Psoas muscle (tissue), 8 donors: ENCODE data around the gene KLF15. TPM values are rescaled to one million over a fixed set of nuclear protein-coding genes. Genes with fewer than 3 reads are reported as not detected.
A peak's percentile ranks its signal among the peaks of the same experiment; 100 is the strongest.

Experiments
- ATAC-seq, 4 donors: fragments of 200-7000 bp; cut with Tn5 transposase; one replicate each; pipeline ENCODE4 v1.9.1; 2020; ENCODE audit warnings: moderate library complexity in 3 of 4, mild to moderate bottlenecking in 2 of 4
- DNase-seq, 2 donors: peaks; one replicate each; pipeline ENCODE4 v3.0.0-alpha.2; 2020
- H3K27ac ChIP-seq: fragments of 200-600 bp; one replicate; pipeline ENCODE4 v1.8.0; 2022
- H3K27me3 ChIP-seq, 3 donors: fragments of 200-600 bp in 1 of 3; one replicate each; pipeline versions ENCODE4 v1.6.1 to v1.8.0; 2013 to 2022; ENCODE audit warnings: low read length in 2 of 3, mild to moderate bottlenecking in 2 of 3, moderate library complexity in 1 of 3; ENCODE audit not compliant: insufficient read depth in 3 of 3
- H3K36me3 ChIP-seq, 2 donors: fragments of 200-600 bp in 1 of 2; one replicate each; pipeline versions ENCODE4 v1.6.1 to v1.8.0; 2013 to 2022; ENCODE audit warnings: low read depth in 1 of 2, mild to moderate bottlenecking in 1 of 2, moderate library complexity in 1 of 2; ENCODE audit not compliant: insufficient read depth in 1 of 2
- H3K4me1 ChIP-seq: fragments of 200-600 bp; one replicate; pipeline ENCODE4 v1.8.0; 2022
- H3K4me3 ChIP-seq: fragments of 200-600 bp; one replicate; pipeline ENCODE4 v1.8.0; 2022; ENCODE audit warnings: mild to moderate bottlenecking
- H3K9me3 ChIP-seq: fragments of 200-600 bp; one replicate; pipeline ENCODE4 v1.8.0; 2022
- whole genome bisulfite sequencing, 3 donors: extraction: QIAGEN DNeasy Blood & Tissue Kit; methylation state at CpG; one replicate each; pipeline versions ENCODE4 v1.1.6 to v1.1.7; 2013; 5-methylcytosine and 5-hydroxymethylcytosine counted together
- intact Hi-C, 2 donors: fragments of 100-400 bp; cut with DNase I; formaldehyde crosslinking; loops; one replicate each; pipeline versions ENCODE4 v1.11.0 to v1.14.2; 2022
- polyA plus RNA-seq, 3 donors: library from polyadenylated mRNA; stranded (reverse); fragments of 200-250 nt; gene quantifications; one replicate each; pipeline ENCODE4 v1.2.3, GENCODE V29; 2013
- total RNA-seq, 4 donors: library from RNA; stranded (reverse); fragmentation: NEBNext Ultra II Directional in 2 of 4; extraction: Animal tissue kit (Norgen Biotek cat#: 25700) in 2 of 4; gene quantifications; one replicate each; pipeline versions ENCODE4 v1.2.1 to v1.2.4, GENCODE V29; 2021 to 2023
- TF ChIP-seq, protein P1 (sequence below): fragments of 200-600 bp; IDR thresholded peaks from one replicate; pipeline ENCODE4 v1.8.0; 2022; ENCODE audit warnings: antibody characterized with exemption
- donor health status: healthy with polysubstance abuse.
- donor health status: DM: no; HTN: no; CAD: no; lungs with moderate emphysema.
- donor health status: Bipolar disorder and iron deficiency.
- donor health status: healthy.
- donor health status: DM: yes; HTN: yes; CAD: no.
- donor health status: DM: no; HTN: no; CAD: no.
- donor health status: DM: no; HTN: no; CAD: no.
- donor health status: DM: yes; HTN: yes; CAD: no.

Gene KLF15
- total and polyA plus RNA-seq, 7 donors, result 13.2 to 77.6 (median 37.8) TPM

- H3K36me3 ChIP-seq, result no peaks in the 10 kb centered on the region
- H3K27me3 ChIP-seq, result no peaks in the 10 kb centered on the region
- WGBS, 3 donors, result 3% methylated on average over 10 to 11 of the region's 11 CpGs
- DNase-seq (peak in 1 of 2 donors; percentile 68), ATAC-seq (peak in 2 of 4 donors; percentile 16 to 26)
- TF ChIP-seq, protein P1, sequence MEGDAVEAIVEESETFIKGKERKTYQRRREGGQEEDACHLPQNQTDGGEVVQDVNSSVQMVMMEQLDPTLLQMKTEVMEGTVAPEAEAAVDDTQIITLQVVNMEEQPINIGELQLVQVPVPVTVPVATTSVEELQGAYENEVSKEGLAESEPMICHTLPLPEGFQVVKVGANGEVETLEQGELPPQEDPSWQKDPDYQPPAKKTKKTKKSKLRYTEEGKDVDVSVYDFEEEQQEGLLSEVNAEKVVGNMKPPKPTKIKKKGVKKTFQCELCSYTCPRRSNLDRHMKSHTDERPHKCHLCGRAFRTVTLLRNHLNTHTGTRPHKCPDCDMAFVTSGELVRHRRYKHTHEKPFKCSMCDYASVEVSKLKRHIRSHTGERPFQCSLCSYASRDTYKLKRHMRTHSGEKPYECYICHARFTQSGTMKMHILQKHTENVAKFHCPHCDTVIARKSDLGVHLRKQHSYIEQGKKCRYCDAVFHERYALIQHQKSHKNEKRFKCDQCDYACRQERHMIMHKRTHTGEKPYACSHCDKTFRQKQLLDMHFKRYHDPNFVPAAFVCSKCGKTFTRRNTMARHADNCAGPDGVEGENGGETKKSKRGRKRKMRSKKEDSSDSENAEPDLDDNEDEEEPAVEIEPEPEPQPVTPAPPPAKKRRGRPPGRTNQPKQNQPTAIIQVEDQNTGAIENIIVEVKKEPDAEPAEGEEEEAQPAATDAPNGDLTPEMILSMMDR, result no peak
- H3K27ac ChIP-seq, result peak overlapping the region; percentile 99
- peak overlapping the region; percentile 74 for H3K4me3 ChIP-seq
- intact Hi-C loops, result loop anchor here (5.0 to 10.0 kb wide), 2 partner anchors 96 to 117 kb away; partner anchors contain the start of gene ZXDC (in 1 of the 2)
- peaks cover 35% of the 10 kb centered on the region for H3K4me1 ChIP-seq
- H3K9me3 ChIP-seq, result no peaks in the 10 kb centered on the region
Measured at GRCh38 chr3:126358038-126358815, 1.0 kb upstream of the KLF15 start.

DNA sequence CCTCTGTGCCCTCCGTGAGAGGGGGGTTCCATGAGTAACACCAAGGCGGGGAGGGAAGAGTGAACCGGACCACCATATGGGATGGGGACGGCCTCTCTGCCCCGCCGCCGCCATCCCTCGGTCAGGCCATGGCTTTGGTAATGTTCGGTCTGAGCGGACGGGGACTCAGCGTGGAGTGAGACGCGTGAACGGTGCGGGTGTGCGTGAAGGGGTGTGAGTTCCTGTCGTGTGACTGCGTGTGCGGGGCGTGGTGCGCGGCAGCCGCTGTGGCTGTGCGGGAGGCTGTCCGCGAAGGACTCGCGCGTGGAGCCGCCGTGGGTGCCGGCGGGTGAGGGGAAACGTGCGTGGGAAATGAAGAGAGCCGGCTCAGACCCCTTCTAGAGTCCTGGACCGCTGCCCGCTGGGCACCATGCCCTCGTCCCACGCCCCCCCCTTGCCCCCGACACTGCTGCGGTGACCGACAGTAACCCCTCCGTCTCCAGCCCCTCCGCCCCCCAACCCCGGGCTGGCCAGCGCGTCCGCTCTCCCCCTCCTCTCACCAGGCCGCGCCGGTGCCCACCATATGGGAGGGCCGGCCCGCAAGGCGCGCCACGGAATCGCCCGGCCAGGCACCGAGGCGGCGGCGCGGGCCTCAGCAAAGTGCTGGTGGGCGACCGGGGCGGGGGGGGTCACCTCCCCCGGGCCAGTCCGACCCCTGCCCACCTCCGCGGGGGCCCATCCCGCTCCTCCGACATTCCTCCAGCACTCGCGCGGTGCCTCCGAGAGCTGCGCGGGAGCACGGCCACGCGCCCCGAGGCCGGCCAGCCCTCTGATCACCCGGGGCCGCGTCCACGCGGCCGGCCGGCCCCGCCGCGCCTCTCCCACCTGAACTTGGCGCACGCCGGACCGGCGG lies 589 bp downstream of the KLF15 start:
- H3K27me3 ChIP-seq, result no peaks in the 10 kb centered on the region
- peak overlapping the region; percentile 99 for H3K27ac ChIP-seq
- H3K9me3 ChIP-seq, result no peaks in the 10 kb centered on the region
- peaks cover 51% of the 10 kb centered on the region for H3K4me1 ChIP-seq
- WGBS, 3 donors, result 0% methylated on average over 68 to 100 of the region's 100 CpGs
- H3K4me3 ChIP-seq, result peak overlapping the region; percentile 74
- DNase-seq (peak; percentile 56 to 84), ATAC-seq (peak; percentile 18 to 43 (median 26))
- intact Hi-C loops, result loop anchor here (5.0 to 10.0 kb wide), 2 partner anchors 94 to 118 kb away; partner anchors contain the start of gene ZXDC (in 1 of the 2)
- TF ChIP-seq, protein P1, result no peak
- peaks cover 0 to 9% of the 10 kb centered on the region in 2 donors for H3K36me3 ChIP-seq

GRCh38 chr3:126355777-126356372 lies 1.3 kb downstream of the KLF15 start:
- TF ChIP-seq, protein P1, result no peak
- ATAC-seq, result peak; percentile 83 to 91 (median 86)
- Histone ChIP-seq H3K9me3 (no peaks in the 10 kb centered on the region), H3K27me3 (no peaks in the 10 kb centered on the region), H3K4me1 (peaks cover 59% of the 10 kb centered on the region), H3K4me3 (peak overlapping the region; percentile 74), H3K27ac (peak overlapping the region; percentile 99), H3K36me3 (peaks cover 0 to 17% of the 10 kb centered on the region in 2 donors)
- WGBS, 3 donors, result 1% methylated on average over 30 to 32 of the region's 32 CpGs
- DNase-seq, result peak; percentile 98 to 99
- intact Hi-C loops, result loop anchor here (2.0 to 10.0 kb wide), 3 partner anchors 94 to 119 kb away; partner anchors contain the start of gene ZXDC (in 1 of the 2)

DNA sequence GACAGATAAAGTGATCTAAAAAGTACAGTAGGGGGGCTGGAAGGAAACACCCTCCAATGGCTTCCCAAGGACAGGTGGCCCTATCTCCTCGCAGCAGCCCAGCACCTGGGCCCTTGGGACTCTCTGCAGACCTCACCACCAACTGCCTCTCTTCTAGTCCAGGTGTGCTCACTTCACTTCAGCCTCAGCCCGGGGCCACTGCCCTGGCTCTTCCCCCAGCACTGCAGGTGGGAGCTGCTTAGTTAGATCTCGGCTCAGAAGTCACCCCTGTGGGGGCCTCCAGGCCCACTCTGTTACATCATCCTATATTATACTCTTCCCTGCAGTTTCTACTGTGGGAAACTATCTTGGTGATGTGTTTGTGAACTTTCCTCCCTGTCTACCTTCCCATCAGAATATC lies 2.0 kb downstream of the KLF15 start:
- peaks cover 65% of the 10 kb centered on the region for H3K4me1 ChIP-seq
- DNase-seq (peak in 1 of 2 donors; percentile 46), ATAC-seq (no peak)
- H3K27me3 ChIP-seq, result no peaks in the 10 kb centered on the region
- TF ChIP-seq, protein P1, result no peak
- H3K9me3 ChIP-seq, result no peaks in the 10 kb centered on the region
- H3K36me3 ChIP-seq, result peaks cover 0 to 23% of the 10 kb centered on the region in 2 donors
- intact Hi-C loops, result loop anchor here (2.0 to 10.0 kb wide), 3 partner anchors 93 to 120 kb away; partner anchors contain the start of gene ZXDC (in 1 of the 2)
- 36 to 53% (median 51%) methylated on average over 3 of the region's 3 CpGs for WGBS, 3 donors
- H3K27ac ChIP-seq, result peak overlapping the region; percentile 99
- H3K4me3 ChIP-seq, result peak overlapping the region; percentile 74
